Measurements from ENCODE around the gene TNFRSF11A.

DNA sequence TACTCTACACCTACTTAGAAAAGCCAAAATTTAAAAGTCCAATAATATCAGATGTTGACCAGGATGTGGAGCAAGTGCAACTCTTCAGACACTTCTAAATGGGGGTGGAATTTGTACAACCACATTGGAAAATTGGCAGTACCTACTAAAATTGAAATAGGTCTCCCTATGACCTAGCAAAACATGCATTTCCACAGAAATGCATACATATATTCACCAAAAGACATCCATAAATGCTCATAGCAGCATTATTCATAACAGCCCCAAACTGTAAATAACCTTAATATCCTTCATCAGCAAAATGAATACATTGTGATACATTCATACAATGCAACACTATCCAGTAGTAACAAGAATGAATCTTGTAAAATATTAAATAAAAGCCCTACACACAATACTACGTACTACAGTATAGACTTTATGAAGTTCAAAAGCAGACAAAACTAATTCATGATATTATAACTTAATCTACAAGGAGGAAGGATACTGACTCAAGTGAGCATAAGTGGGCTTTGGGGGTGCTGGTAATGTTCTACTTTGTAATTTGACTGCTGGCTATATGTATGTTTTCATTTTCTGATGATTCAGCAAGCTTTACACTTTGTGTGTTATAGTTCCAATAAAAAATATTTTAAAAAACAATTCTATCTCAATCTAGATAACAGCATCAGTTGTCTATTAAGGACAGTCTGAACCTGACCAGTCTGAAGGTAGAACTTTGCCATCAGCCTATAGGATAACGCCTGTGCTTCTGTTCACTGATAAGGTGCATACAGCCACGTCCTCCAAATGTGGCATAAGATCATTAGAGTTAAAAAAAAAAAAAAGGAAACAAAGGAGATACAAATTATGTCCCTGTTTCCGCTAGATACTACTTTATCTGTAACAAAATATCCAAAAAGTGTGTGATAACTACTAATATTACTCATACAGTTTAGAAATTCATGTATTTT is 6.6 kb upstream of the TNFRSF11A start:
- TF ChIP-seq, protein P1, sequence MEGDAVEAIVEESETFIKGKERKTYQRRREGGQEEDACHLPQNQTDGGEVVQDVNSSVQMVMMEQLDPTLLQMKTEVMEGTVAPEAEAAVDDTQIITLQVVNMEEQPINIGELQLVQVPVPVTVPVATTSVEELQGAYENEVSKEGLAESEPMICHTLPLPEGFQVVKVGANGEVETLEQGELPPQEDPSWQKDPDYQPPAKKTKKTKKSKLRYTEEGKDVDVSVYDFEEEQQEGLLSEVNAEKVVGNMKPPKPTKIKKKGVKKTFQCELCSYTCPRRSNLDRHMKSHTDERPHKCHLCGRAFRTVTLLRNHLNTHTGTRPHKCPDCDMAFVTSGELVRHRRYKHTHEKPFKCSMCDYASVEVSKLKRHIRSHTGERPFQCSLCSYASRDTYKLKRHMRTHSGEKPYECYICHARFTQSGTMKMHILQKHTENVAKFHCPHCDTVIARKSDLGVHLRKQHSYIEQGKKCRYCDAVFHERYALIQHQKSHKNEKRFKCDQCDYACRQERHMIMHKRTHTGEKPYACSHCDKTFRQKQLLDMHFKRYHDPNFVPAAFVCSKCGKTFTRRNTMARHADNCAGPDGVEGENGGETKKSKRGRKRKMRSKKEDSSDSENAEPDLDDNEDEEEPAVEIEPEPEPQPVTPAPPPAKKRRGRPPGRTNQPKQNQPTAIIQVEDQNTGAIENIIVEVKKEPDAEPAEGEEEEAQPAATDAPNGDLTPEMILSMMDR (IDR thresholded peaks at IDR 0.05; ENCODE audit: insufficient read depth, low read length): no peak
- no peak for TF ChIP-seq GABPA (IDR thresholded peaks at IDR 0.05; ENCODE audit: low read depth)

All from HL-60 (cell line).